CMK (cell line): ENCODE measurements around the gene GPR143.
"Not testable (repeated sequence)": the region's sequence is repeated elsewhere in the genome, so short reads cannot be mapped to it uniquely, and the experiment has no call there.

Experiments used
- DNase-seq: peaks from one replicate; pipeline ENCODE4 v3.0.0-alpha.2; 2010; ENCODE audit warnings: low read depth

GPR143 gene

DNA sequence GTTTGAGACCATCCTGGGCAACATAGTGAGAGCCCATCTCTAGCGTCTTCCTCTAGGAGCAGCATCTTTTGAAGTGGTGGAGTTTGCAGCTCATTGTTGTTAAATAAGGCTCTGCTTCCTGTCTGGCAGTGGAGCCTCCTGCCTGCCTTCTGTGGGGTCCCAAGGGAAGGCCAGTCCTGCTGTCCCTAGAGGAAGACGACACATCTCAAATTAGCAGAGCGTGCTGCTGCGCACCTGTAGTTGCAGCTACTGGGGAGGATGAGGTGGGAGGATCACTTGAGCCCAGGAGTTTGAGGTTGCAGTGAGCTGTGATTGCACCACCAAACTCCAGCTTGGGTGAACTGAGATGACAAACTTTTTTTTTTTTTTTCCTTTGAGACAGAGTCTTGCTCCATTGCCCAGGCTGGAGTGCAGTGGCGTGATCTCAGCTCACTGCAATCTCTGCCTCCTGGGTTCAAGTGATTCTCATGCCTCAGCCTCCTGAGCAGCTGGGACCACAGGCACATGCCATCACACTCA lies 2.7 kb upstream of the GPR143 start:
- not testable (repeated sequence) for DNase-seq

DNA sequence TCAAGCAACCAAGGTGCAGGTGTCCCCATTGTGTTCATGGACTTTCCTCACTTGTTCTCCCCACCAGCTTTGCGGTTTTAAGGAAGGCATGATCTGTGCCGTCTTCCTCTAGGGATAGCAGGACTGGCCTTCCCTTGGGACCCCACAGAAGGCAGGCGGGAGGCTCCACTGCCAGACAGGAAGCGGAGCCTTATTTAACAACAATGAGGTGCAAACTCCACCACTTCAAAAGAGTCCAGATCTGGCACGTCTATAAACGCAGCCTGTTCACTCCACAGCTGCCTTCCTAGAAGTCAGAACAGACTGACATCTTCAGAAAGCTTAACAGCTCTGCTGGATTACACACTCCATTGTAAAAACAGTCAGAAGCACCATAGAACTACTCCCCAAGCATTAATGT lies 1.7 kb upstream of the GPR143 start:
- DNase-seq: no peak

- DNase-seq: no peak
Measured at GRCh38 chrX:9765072-9765736, 443 bp downstream of the GPR143 start.

DNA sequence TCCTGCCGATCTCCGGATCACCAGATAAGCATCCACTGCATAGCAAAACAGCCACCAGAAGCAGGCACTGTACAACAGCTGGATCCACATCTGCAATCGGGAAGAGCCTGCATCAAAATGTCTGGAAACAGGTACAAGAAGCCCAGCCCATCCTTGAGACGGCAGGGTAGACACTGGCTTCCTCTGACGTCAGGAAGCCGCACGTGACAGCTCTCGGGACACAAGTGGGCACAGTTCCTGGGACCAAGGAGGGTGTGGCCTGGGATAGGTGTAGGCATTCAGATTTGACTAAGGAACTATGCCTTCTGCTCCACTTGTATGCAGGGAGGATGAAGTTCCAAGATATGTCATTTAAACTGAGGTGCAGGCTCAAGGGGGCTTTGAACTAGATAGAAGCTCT lies 6.3 kb downstream of the GPR143 start:
- DNase-seq: no peak

GRCh38 chrX:9758021-9758638 lies 7.5 kb downstream of the GPR143 start:
- DNase-seq: no peak

DNA sequence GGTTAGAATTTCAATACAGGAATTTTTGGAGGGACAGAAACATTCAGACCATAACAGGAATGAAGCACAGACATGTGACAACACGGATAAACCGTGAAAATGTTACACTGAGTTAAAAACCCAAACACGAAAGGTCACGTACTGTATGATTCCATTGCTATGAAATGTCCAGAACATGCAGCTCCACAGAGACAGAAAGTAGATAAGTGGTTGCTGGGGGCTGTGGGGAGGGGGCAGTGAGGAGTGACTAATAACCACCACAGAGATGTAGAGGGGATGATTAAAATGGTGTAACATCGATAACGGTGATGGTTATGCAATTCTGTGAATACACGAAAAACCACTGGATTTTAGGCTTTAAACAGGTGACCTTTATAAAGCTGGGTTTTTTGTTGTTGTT lies 8.3 kb downstream of the GPR143 start:
- DNase-seq: no peak

GRCh38 chrX:9749146-9749692 lies 16.4 kb downstream of the GPR143 start:
- no peak for DNase-seq

- no peak for DNase-seq
Measured at GRCh38 chrX:9747644-9748043, 18.0 kb downstream of the GPR143 start.

GRCh38 chrX:9746148-9746888 lies 19.3 kb downstream of the GPR143 start:
- no peak for DNase-seq

DNA sequence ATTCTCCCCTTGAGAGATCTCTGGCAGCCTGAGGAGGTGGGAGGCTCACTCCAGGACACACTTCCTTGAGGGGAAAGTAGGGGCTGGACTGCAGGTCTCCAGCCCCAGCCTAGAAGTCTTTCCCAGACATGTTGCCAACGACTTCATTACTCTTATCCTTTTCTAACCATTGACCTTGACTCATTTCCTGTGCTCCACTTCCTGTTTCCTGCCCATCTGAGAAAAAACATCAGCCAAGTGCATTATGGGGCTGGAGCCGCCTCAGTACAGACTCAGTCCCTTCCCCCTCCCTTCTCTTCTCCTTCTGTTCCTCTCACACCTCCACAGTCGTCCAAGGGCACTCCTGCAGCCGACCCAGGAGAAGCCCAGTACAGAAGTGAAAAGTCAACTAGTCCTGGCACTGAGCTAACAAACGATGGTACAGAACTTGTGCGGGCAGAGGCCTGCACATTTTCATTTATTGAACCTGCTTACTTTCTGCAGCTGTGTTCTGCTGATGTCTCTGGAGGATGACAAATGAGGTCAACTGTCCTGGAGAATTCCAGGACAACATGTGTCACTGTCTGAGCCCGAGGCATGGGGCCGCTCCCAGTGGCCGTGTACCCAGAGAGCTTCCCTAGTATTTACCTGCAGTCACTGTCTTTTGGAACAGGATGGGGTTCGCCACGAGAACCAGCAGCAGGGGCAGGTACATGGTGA lies 20.1 kb downstream of the GPR143 start:
- DNase-seq: no peak

DNA sequence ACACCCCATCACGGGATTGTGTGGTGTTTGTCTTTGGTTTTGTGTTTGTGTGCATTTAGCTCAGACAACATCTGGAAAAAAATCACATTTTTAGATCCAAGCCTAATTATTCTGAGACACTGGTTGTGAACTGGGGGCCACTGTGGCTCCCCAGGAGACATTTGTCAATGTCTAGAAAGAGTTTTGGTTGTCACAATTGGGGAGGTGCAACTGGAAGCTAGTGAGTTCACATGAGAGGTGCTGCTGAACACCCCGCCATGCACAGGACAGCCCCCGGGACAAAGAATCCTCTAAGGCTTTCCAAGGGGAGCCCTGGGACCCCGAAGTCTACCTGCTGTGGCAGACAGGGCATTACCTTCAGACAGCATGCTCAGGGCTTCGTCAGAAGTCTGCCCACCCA lies 26.5 kb downstream of the GPR143 start:
- DNase-seq: no peak

DNA sequence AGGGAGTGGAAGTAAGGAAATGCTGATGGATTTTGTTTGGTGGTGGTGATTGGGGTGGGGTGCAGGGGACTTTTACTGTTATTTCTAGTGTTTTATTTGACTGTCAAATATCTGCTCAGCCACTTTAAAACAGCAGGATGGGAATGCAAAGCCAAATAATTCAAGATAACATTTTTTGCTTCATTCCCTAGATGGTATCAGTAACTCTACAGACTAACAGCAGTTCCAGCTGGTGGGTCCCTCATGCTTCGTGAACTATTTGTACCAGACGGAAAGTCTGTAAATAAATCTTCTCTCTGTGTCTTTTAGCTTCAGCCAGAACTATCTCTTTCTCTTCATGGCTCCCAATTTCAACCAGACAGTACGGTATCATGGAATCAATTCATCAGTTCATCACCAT lies 27.5 kb downstream of the GPR143 start:
- DNase-seq: no peak

DNA sequence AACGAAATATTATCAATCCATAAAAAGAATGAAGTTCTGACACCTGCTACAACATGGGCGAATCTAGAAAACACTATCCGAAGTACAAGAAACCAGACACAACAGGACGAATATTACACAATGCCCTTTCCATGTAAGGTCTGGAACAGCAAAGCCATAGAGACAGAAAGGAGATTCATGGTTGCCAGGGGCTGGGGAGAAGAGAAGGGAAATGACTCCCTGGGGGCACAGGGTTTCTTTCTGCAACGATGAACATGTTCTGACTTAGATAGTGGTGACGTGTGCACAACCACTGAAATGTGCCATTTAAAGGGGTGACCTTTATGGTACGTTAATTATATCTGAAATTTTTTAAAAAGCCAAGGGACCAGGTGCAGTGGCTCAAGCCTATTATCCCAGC lies 28.3 kb downstream of the GPR143 start:
- DNase-seq: no peak

- DNase-seq: no peak
Measured at GRCh38 chrX:9730752-9731151, 34.9 kb downstream of the GPR143 start.

- DNase-seq: no peak
Measured at GRCh38 chrX:9730078-9730477, 35.6 kb downstream of the GPR143 start.

DNA sequence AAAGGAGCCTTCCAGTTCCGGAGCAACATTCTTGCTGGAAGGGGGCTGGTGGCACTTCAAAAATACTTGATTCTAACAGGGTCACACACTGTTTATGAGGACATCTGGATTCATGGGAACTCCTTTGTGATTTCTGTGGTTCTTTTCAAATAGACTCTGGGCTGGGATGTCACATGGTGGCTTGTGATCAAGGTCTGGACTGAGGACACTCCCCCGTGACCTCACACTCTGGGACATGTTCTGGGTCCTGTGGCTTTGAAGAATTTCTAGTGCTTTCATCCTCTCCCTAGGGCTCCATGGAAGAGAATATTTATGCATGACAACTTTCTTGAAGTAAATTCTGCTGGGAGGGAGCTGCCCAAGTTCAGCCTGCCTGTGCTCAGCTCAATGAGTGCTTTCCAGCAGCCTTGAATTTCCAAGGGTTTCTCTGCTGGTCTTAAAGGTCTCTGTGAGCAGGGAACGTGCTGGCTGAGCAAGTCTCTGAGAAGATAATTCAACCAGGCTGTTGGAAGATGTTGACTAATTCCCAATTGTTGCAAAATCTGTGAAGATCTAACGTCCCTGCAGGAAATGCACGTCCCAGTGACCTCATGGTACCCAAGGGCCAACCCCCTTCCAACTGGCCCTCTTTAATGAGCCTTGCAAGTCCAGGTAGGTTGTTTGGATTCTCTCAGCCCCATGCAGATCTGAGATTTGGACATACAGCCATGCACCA lies 36.3 kb downstream of the GPR143 start:
- no peak for DNase-seq

DNA sequence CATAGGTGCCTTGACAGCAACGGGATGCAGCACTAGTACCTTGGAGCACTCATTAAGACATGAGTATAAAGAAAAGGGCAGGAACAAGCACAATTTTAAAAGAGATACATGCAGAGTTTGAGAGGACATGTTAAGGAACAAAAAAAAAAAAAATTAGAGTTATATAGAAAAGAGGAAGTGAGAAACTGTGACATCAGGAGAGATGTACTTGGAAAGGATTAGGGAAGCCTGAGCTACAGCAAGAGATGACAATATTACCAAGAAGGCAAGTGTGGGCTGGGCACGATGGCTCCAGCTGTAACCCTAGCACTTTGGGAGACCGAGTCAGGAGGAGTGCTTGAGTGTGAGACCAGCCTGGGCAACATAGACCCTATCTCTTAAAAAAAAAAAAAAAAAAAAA lies 37.4 kb downstream of the GPR143 start:
- no peak for DNase-seq

DNA sequence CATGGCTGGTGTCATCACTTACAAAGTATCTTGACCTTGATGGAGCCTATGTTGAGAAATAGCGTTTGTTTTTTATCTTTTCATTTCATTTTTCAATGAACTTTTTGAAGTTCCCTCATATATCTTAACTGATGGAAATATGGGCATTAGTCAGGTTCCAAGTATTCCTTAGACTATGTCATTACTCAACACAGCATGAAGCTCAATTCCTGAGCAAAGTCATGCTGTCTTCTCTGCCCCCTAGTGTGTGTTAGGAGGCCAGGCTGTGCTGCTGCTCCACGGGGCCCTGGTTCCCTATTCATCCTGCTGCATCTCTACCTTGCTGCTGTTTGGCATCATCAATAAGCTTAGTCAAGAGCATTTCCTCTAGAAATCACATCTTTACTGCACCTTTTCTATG lies 40.9 kb downstream of the GPR143 start:
- no peak for DNase-seq

DNA sequence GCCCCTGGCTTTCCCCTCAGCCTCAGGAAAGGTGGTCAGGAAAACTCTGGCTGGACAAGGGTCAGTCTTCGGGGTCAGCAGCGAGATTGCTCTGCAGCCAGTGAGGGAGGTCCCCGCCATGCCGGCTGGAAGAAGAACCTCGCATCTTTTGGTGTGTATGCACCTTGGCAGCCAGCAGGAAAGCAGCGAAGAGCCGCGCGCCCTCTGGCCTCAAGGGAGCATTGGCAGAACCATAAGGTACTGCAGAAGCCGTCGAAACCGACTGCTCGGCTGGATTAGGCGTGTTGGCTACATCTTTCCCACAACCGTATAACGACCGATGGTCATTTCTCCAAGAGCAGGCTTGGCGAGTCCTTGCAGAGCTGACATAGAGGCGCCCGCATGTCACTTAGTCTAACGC lies 48.3 kb downstream of the GPR143 start:
- no peak for DNase-seq

- DNase-seq: no peak
Measured at GRCh38 chrX:9710332-9710731, 55.3 kb downstream of the GPR143 start.

- DNase-seq: peak; percentile 14
Measured at GRCh38 chrX:9708923-9709553, 56.6 kb downstream of the GPR143 start.
